Fibroblast of skin of right quadriceps (primary cell): ENCODE measurements around the gene TRIO.

Experiments
- DNase-seq: peaks from one replicate; pipeline ENCODE4 v3.0.0-alpha.2; 2013

The TRIO gene

GRCh38 chr5:14445576-14446290, 302.6 kb downstream of the TRIO start:
- DNase-seq: peak; percentile 78

GRCh38 chr5:14447958-14448911, 305.1 kb downstream of the TRIO start:
- peak; percentile 55 for DNase-seq

GRCh38 chr5:14449052-14449661, 306.0 kb downstream of the TRIO start:
- peak; percentile 95 for DNase-seq

GRCh38 chr5:14450018-14450524, 306.9 kb downstream of the TRIO start:
- DNase-seq: peak; percentile 99

GRCh38 chr5:14450742-14451141, 307.6 kb downstream of the TRIO start:
- DNase-seq: no peak

- no peak for DNase-seq
These were observed 308.7 kb downstream of the TRIO start for GRCh38 chr5:14451871-14452270.

- peak; percentile 84 for DNase-seq
These were observed 309.7 kb downstream of the TRIO start for GRCh38 chr5:14452685-14453454.

- DNase-seq: peak; percentile 51
These were observed 310.3 kb downstream of the TRIO start for GRCh38 chr5:14453481-14453880.

GRCh38 chr5:14455814-14456321, 312.7 kb downstream of the TRIO start:
- no peak for DNase-seq

- DNase-seq: no peak
These were observed 314.3 kb downstream of the TRIO start for GRCh38 chr5:14457476-14457875.

- no peak for DNase-seq
These were observed 315.3 kb downstream of the TRIO start for GRCh38 chr5:14458414-14458813.

- no peak for DNase-seq
These were observed 317.8 kb downstream of the TRIO start for GRCh38 chr5:14460844-14461398.

GRCh38 chr5:14462681-14463080, 319.5 kb downstream of the TRIO start:
- no peak for DNase-seq

GRCh38 chr5:14463629-14464028, 320.5 kb downstream of the TRIO start:
- DNase-seq: peak; percentile 70

GRCh38 chr5:14464096-14464495, 321.0 kb downstream of the TRIO start:
- no peak for DNase-seq

GRCh38 chr5:14464671-14465070, 321.5 kb downstream of the TRIO start:
- DNase-seq: no peak

GRCh38 chr5:14465116-14465515, 322.0 kb downstream of the TRIO start:
- peak; percentile 85 for DNase-seq

GRCh38 chr5:14465776-14466175, 322.6 kb downstream of the TRIO start:
- no peak for DNase-seq

GRCh38 chr5:14467251-14467650, 324.1 kb downstream of the TRIO start:
- no peak for DNase-seq

GRCh38 chr5:14467886-14468285, 324.7 kb downstream of the TRIO start:
- peak; percentile 51 for DNase-seq

GRCh38 chr5:14469551-14470377, 326.6 kb downstream of the TRIO start:
- no peak for DNase-seq
